ENCODE data around the gene OPA3.
A peak's percentile ranks its signal among the peaks of the same experiment; 100 is the strongest.
"Not testable (repeated sequence)": the region's sequence is repeated elsewhere in the genome, so short reads cannot be mapped to it uniquely, and the experiment has no call there.

Gene OPA3

GRCh38 chr19:45517641-45518468, 66.7 kb downstream of the OPA3 start:
- DNase-seq, result no peak

DNA sequence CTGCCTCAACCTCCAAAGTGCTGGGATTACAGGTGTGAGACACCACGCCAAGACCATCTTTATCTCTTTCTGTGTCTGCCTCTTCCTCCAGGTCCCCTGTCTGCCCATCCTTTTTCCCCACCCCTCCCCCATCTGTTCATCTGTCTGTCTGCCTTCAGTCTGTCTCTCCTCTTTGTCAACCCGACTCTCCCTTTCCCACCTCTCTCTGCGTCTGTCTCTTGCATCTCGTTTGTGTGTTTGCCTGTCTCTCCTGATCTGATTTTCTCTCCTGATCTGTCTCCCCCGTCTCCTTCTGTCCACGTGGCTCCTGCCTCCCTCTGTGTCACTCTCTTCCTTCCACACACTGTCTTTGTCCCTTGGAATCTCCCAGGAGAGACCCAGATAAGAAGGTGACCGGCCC, 67.4 kb downstream of the OPA3 start:
- no peak for DNase-seq

GRCh38 chr19:45515807-45516401, 68.7 kb downstream of the OPA3 start:
- no peak for DNase-seq

DNA sequence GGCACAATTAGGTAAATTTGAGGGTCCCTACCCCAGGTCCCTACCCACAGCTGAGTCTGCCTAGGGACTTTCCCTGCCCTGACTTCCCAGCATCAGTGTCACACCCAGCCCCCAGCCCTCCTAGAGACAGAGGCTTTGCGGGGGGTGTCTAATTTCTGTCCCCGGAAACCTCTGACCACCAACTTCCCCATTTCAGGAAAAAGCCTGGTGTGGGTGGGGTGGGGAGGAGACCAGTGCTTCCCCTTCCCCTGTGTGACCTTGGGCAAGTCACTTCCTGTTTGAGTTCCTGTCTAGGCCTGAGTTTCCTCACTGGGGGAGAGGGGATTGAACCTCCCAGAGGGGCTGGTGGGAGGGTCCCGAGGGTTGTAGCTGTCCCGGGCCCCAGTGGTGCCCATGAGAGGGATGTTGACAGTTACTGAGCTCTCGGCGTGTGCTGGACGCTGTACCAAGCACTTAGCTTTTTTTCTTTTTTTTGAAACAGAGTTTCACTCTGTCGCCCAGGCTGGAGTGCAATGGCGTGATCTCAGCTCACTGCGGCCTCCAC, 69.4 kb downstream of the OPA3 start:
- peak; percentile 51 to 80 for DNase-seq

DNA sequence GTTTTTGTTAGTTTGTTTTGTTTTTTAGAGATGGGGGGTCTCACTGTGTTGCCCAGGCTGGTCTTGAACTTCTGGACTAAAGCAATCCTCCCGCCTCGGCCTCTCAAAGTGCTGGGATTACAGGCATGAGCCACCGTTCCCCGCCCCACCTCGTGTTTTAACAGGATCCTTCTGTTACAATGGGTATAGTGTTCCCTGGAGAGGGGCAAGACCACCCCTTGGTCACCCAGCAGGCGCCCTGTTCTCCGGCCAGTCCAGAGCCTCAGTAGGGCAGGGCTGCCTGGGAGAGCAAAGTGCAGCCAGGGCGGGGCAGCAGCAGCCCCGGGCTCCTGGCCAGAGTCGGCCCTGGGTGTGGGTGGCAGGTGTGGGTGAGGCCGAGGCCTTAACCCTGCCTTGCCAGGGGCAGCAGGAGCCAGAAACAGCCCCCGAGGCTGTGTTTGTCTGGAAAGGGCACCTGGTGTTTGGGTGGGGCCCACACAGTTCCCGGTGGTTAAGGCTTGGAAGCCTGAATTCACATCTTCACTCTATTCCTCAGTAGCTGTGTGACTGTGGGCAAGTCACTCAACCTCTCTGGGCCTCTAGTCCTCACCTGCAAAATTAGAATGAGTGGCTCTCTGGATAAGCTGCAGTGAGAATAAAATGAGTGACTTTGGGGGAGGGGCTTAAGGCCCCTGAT, 70.1 kb downstream of the OPA3 start:
- DNase-seq, result no peak

GRCh38 chr19:45512881-45513483, 71.6 kb downstream of the OPA3 start:
- no peak for DNase-seq

DNA sequence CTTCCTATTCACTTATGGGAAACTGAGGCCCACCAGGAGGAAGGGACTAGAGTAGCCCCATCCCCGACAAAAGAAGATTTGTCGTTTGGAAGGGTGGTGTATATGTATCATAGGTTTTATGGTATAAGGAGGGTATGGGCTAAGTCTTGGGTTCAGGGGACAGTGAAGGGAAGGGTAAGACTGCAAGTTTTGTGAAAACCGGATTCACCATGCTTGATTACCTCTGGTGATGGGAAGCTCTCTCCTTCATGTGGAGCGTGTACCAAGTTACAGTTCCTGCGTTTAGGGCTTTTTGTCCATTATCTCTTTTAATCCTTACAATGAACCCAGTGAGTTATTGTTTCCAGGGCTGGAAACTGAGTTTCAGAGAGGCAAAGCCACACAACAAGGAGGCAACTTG, 73.5 kb downstream of the OPA3 start:
- DNase-seq, result no peak

GRCh38 chr19:45510352-45510751, 74.2 kb downstream of the OPA3 start:
- DNase-seq, result not testable (repeated sequence)

- no peak for DNase-seq
Observed at GRCh38 chr19:45509692-45510015, 74.9 kb downstream of the OPA3 start.

DNA sequence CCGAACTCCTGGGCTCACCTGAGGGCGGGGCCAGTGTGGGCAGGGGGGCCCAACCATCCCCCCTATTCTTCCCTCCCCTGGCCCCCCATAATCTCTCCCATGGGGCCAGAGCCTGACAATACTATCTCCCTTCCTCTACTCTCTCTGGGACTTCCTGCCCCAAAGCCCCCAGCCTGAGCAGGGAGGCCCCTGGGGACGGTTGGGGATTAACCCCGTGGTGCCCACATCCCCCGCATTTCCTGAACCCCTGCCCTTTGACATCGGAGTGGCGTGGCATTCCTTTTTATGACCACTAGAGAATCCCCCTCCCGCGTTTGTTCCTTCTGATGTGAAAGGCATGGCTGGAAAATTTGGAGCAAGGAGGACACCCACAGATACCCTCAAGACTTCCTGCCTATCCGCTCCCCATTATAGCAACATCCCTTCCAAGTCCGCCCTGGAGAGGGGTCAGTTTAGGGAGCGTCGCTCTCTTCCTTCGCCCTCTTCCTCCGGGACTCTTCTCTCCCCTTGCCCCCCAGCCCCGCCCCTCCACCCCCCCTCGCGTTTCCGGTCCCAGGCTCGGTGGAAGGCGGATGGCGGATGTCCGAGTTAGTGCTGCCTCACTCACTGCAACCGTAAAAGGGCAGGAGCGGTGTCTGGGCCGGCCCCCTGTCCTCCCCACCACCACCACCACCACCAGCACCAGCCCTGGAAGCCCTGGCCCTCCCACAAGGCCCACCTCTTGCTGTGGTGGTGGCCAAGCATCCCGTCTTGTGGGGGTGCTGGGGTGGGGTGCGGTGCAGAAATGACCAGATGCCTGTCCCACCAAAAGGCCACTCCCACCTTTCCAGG, 75.5 kb downstream of the OPA3 start:
- peak; percentile 54 to 57 for DNase-seq

DNA sequence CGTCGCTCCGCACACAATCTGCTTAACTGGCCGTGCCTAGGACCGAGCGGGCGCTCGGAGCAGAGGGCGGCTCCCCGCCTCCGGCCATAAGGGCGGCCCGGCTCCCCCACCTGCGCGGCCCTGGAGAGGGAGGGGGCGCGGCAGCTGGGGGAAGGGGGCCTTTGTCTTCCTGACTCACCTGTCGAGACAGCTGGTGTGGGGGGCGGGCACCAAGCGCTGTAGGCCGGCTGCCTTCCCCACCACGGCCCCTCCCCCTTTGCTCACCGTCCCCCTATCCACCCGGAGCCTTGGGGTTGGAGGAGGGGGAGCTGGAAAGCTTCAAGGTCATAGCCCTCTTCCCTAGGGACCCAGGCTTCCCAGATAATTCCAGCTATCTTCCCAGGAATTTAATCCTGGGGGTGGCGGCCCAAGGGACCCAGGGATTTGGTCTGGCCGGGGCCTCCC, 76.2 kb downstream of the OPA3 start:
- DNase-seq, result peak; percentile 45 to 52

DNA sequence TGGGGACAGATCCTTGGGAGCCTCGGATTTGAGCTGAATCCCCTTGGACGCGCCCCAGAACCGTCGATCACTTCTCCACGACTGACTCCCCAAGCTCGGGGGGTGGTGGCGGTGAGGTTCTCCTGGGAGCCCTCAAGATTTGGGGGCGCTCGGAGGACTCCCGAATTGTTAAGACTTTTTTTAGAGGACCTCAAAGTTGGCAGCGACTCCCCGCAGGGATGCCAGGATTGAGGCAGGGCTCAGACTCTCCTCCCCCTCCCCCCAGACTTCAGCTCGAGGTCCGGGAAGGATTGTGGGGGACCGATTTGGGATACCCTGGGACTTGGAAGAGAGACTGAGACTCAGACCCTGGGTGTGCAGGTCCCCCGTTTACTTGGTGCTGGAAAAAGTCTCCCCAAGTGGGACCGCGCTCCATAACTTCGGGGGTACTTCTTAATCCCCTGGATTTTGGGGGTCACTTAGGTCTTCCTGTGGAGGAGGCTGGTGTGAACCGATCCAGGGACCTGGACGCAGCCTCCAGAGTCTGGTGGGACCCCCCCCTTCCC, 76.7 kb downstream of the OPA3 start:
- no peak for DNase-seq

GRCh38 chr19:45506989-45507871, 77.4 kb downstream of the OPA3 start, which contains the start of gene VASP:
Gene VASP (plus strand): TSS chr19:45507479. CDS start chr19:45507772, 293 bp downstream.
- DNase-seq, result peak; percentile 90 to 91

DNA sequence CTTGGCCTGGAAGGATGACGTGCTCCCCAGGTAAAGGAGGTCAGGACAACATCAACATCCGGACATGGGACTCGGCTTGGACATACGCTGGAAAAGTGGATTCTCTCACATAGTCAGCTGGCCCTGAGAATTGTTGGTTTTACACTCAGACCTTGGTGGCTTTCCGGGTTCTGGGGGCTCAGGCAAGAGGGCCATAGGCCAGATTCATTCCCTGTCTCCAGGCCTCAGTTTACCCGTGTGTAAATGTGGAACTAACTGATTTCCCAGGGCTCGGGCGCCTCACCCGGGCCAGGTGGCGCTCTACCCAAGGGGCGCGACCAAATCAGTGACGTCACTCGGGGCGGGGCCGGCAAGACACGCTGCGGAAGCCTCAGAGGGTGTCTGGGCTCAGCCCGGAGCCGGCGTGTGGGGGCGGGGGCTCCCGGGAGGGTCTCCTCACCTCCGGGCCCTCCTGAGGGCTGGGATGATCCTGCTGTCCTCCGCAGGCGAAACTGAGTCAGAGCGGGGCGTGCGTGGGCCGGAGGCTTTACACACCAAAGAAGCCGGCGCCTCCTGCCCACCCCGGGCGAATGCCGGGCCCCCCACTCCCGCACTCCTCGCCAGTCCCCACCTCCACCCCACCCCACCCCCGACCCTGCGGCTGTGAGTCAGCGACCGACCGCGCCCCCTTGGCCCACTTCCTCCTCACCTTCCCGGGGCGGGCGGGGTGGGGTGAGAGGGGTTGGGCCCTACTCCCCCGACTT, 78.2 kb downstream of the OPA3 start:
- DNase-seq, result peak; percentile 95

DNA sequence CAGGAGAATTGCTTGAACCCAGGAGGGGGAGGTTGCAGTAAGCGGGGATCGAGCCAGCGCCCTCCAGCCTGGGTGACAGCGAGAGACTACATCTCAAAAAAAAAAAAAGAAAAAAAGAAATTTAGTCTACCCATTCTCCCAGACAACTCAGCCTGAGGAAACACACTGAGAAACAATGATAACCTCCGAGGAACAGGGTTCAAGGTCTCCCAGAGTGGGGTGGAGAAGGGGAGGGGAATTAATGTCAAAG, 78.7 kb downstream of the OPA3 start:
- DNase-seq, result no peak

GRCh38 chr19:45505151-45505995, 79.2 kb downstream of the OPA3 start:
- DNase-seq, result no peak

GRCh38 chr19:45503909-45504308, 80.7 kb downstream of the OPA3 start:
- no peak for DNase-seq

DNA sequence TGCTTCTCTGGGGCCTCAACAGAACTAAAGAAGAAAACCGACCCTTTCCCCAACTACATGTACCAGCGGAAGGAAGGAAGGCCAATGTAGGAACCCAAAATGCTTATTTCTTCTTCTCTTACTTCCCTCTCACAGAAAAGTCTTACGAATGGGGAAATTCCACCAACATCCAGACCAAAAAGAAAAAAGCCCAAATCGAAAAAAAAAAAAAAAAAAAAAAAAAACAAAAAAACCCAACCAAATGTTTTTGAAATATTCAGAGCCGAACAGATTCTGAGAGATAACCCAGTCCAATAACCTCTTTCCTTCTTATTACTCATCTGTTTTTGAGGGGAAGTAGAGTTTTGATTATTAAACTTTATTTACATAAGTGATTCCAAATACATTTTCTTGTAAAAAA, 82.5 kb downstream of the OPA3 start:
- DNase-seq, result no peak

DNA sequence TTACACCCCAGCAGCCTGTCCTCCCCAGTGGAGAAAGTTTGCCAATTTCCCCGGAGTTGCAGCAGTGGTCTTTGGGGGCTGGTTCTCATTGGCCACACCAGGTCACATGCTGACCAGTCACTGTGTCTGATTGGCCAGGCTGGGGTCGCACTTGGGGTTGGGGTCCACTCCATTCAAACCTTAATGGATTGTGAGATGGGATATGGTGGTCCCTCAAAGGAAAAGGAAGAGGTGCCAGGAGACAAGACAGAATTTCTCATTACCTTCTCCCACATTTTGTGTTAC, 82.9 kb downstream of the OPA3 start:
- no peak for DNase-seq
